Right lobe of liver (tissue), 4 donors: ENCODE results near the gene TMED8.

Experiments
- CTCF ChIP-seq, 4 donors: fragments of 200-600 bp in 3 of 4; fragments of 450-650 bp in 1 of 4; IDR thresholded peaks; one replicate each; pipeline versions ENCODE4 v1.5.1 to v1.8.0; 2016 to 2022; ENCODE audit warnings: antibody characterized with exemption in 4 of 4, mild to moderate bottlenecking in 2 of 4
- POLR2A ChIP-seq: fragments of 450-650 bp; IDR thresholded peaks from one replicate; pipeline ENCODE4 v1.6.1; 2017; ENCODE audit warnings: antibody characterized with exemption, mild to moderate bottlenecking
- donor health status: DM: no; HTN: no; CAD: no.
- donor health status: DM: no; HTN: no; CAD: no.
- donor health status: DM: no; HTN: yes; CAD: no.

- TF ChIP-seq CTCF (IDR thresholded peaks at IDR 0.05) (no peak), POLR2A (no peak)
These were observed 77.1 kb downstream of the TMED8 start for GRCh38 chr14:77299771-77300170.
